Middle frontal gyrus (tissue), 1 donor: ENCODE results near the gene FRMPD4.
"Not testable (repeated sequence)": the region's sequence is repeated elsewhere in the genome, so short reads cannot be mapped to it uniquely, and the experiment has no call there.

Experiments
- DNase-seq: peaks from one replicate; pipeline ENCODE4 v3.0.0-alpha.2; 2015; ENCODE audit warnings: low spot score; ENCODE audit errors: extremely low spot score

The FRMPD4 gene

DNA sequence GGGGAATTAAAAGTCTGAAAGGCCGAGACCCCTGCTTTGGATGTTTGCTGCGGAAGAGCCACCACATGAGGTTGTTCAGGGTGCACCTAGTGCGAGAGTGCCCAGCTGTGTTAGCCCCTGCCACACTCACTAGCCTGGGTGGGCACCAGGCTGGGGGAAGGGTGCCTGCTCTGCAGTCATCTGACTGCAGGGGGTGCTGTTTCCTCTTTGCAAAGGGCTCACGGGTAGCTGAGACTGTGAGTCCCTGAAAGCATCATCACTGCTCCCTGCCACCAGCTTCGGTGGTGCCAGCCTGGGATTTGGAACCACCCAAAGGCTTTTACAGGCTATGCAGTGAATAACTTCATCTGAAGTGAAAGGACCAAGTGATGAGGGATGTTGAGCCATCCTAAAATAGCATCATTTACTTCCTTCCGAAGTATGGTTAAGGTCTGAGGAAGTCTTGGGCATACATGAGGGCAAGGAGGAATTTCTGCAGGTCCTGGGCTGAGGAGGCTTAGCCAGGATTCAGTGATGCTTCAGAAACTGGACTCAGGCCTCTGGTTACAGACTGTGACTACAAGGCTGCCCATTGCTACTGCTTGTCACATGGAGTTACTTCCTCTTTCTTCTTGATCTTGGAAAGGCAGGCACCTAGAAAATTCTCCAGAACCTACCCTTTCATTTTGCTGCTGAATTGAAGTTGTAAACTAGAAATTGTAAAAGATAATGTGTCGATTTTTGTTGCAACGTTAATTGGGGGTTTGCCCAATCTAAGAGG, 359.7 kb downstream of the FRMPD4 start:
- DNase-seq: no peak

DNA sequence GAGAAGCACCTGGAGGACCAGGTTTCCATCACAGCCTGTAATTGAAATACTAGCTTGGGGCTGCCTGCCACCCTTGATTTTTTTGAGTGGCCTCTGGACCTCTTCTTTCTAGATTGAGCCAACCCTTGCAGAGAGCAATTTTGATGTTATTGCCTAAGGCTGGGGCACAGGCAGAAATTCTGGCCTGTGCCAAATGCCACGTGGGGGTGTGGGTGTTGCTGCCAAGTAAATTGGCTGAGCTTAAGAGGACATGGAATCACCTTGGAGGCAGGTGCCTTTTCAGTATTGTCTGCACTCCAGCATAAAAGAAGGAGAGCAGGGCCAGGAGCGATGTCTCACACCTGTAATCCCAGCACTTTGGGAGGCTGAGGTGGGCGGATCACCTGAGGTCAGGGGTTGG, 366.9 kb downstream of the FRMPD4 start:
- DNase-seq: no peak

GRCh38 chrX:12515384-12515783, 377.1 kb downstream of the FRMPD4 start:
- not testable (repeated sequence) for DNase-seq

DNA sequence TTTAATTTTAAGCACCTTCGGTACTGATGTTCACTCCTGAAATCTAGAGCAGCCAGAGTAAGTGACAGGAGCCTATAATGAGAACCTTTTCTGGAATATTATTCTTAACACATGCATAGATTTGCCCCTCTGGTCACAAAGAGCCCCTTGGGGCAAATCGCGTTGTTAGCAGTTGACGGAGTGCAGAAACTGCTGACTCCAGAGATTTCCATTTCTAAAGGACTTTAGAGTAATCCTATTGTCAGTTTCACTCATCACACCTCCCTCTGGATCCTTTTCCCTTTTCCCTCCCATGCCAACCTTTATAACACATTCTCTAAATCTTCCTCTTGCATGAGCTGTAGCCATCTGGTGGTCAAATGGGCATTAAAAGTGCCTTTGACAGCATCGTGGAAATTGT, 388.0 kb downstream of the FRMPD4 start:
- DNase-seq: no peak

GRCh38 chrX:12538096-12538495, 399.8 kb downstream of the FRMPD4 start:
- not testable (repeated sequence) for DNase-seq

DNA sequence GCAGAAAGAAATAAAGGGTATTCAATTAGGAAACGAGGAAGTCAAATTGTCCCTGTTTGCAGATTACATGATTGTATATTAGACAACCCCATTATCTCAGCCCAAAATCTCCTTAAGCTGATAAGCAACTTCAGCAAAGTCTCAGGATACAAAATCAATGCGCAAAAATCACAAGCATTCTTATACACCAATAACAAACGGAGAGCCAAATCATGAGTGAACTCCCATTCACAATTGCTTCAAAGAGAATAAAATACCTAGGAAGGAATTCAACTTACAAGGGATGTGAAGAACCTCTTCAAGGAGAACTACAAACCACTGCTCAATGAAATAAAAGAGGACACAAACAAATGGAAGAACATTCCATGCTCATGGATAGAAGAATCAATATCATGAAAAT, 404.0 kb downstream of the FRMPD4 start:
- DNase-seq: peak; percentile 99

DNA sequence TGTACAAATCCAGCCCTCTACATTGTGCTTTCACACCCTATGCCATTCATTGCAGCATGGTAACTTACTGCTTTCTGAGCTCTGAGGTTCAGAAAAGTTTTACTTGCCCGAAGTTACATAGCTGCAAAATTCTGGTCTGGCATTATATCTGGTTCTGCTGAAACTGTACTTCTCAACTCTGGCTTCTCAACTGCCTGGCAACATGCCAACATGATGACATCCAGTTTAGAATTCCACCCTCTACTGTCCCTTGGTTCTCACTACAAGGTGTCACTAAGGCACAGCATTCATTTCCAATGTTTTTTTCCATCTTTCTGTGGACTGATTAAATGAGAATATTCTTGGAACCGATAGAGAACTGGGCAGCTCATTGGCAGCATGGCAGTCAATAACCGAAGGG, 410.1 kb downstream of the FRMPD4 start:
- no peak for DNase-seq

DNA sequence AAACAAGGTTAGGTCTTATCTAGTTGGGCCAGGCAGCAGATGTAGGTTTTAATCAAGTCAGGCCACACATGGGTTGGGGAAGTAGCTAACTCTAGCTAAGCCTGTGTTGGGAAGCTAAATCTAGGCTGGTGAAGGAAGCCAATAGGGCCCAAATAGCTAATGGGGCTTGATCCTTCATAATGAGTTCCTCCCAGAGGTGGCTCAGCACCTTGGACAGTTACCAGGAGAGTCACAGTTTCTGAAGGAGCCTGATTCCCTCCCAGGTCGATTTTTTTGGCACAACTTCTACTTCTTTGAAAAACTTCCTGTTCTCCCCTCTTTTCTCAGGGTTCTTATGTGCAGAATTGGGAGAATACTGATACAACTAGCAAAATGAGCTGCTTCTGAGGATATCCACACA, 410.5 kb downstream of the FRMPD4 start:
- no peak for DNase-seq

DNA sequence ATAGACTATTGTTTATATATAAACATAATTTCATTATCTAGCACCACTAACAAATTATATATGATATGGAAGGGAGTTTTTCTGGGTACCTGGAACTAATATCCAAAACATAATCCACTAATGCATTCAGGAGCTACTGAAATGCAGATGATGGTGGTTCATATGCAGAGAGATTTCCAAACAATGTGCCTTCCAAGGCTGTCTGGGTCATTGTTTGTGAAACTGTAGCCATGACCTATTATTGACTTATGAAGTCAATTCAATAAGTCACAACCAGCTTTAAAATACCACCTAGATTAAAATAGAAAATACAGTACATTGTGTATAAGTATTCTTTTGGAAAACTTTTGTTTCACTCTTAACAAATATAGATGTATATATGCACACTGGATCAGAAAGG, 415.9 kb downstream of the FRMPD4 start:
- no peak for DNase-seq

- DNase-seq: no peak
These were observed 424.8 kb downstream of the FRMPD4 start for GRCh38 chrX:12563121-12563520.

- no peak for DNase-seq
These were observed 425.9 kb downstream of the FRMPD4 start for GRCh38 chrX:12564221-12564620.

GRCh38 chrX:12567857-12568256, 429.6 kb downstream of the FRMPD4 start:
- no peak for DNase-seq

DNA sequence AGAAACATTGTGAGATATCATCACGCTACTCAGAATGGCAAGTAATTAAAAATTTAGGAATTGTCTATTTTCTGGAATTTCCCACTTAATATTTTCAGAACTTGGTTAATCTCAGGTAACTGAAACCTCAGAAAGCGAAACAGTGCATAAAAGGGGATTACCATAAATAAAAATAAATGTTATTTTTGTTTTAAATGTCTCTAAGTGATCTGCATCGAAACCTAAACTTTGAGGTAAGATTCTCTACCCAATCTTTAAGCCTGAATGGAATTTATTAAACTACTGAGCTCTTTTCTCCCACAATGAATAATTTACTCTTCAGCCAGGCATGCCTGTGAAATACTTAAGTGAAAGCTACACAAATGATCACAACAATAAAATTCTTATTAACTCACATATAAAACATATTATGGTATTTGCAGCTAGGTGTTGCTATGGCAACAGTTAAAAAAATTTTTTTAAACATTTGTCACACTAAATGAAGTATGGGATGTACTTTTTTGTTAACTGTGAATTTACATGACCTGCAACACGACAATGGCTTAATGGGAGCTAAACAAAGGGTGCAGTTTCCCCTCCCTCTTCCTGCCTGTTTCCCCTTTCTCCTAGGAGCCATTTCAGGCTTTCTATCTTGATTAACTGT, 432.7 kb downstream of the FRMPD4 start:
- no peak for DNase-seq

DNA sequence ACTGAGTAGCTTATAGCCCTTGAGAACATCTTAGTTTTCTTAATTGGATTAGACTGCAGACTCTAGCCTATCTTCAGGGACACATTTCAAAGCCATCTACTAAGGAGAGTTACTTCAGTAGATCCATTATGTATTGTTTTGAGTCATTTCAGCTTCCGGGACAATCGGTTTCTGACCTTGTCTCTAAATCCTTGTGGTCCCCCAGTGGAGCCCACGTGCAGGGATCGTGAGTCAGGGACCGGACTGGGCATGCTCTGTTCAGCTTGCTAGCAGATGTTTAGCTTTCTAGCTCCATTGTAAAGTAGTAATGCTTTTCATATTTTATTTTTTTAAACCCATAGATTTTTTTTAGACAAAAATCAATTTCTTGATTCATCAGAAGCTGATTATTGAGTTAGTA, 441.0 kb downstream of the FRMPD4 start:
- no peak for DNase-seq

DNA sequence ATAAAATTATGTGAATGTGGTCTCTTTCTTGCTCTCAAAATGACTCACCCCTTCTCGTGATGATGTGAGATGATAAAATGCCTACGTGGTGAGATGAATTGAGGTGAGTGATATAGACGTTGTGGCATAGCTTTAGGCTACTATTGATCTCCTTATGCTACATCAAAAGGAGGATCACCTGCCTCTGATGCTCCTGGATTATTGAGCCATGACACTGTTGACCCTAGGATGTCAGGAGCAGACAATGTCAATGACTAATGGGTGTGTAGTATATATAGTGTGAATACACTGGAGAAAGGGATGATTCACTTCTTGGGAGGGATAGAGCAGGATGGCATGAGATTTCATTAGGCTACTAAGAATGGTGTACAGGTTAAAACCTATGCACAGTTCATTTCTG, 442.3 kb downstream of the FRMPD4 start:
- DNase-seq: no peak

- no peak for DNase-seq
These were observed 443.3 kb downstream of the FRMPD4 start for GRCh38 chrX:12581546-12581945.

DNA sequence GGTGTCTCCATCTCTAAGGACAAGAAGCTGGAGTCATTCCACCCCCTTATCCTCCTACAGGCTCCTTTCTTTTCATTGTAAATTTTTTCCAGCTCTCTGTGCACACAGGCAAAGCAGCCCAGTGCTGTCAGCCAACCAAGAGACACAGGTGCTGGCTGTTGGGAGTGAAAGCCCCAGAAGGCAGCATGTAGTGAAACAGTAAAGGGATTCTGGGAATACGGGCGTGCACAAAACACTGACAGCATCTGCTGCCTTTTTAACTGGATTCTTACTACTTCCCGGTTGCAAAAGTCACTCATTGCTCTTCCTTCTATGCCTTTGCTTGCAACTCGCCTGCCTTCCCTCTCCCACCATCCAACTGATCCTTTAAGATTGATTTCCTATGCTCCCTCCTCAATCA, 444.4 kb downstream of the FRMPD4 start:
- DNase-seq: no peak

- DNase-seq: no peak
These were observed 445.3 kb downstream of the FRMPD4 start for GRCh38 chrX:12583543-12583942.

DNA sequence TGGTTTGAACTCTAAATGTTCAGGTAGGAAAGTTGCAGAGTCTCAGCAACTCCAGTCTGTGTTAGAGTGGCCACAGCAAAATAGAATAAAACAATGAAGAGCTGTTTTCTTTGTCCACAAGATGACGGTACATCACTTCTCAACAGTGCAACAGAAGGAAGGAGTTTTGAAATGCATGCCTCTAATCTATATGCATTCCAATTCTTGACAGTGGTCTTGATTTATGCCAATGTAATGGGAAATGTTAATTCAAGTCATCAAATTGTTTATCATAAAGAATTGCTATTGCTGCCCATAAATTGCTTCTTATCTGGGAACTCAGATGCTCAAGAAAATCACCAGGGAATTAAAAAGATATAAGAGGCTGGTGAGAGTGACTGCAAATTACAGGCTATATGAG, 457.4 kb downstream of the FRMPD4 start:
- DNase-seq: no peak

GRCh38 chrX:12610079-12610478, 471.8 kb downstream of the FRMPD4 start:
- no peak for DNase-seq

DNA sequence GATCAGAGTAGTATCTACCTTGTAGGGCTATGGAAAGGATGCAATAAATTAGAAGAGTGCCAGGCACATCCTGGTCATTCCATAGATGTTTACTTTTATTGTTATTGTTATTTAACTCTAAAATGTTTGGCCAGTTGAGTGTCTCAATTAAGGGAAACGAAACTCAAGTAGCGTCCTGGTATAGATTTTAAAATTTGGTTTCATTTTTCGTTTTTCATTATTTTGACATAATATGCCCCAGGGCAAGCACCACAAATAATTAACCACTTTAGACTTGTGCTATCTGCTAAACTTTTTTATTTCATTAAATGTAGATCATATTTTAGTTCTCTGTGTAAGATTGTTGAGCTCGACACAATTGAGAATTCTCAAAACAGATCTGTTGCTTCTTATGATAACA, 473.2 kb downstream of the FRMPD4 start:
- DNase-seq: no peak

- DNase-seq: no peak
These were observed 476.0 kb downstream of the FRMPD4 start for GRCh38 chrX:12614266-12614665.

GRCh38 chrX:12615061-12615460, 476.8 kb downstream of the FRMPD4 start:
- no peak for DNase-seq
